PC-9 (cell line): ENCODE results near the gene CIAO3.

ENCODE experiments used
- CTCF ChIP-seq: fragments of 200-600 bp; sonication (generic); conservative IDR thresholded peaks from 2 replicates; pipeline ENCODE4 v1.6.1; 2017; ENCODE audit warnings: mixed run types, antibody characterized with exemption, mild to moderate bottlenecking, moderate library complexity
- EZH2 ChIP-seq: fragments of 200-600 bp; sonication (generic); IDR thresholded peaks from 2 replicates; pipeline ENCODE4 v1.8.0; 2017; ENCODE audit warnings: antibody characterized with exemption, low read depth

- TF ChIP-seq CTCF, result peak; percentile 81
- TF ChIP-seq EZH2, result no peak
Measured at GRCh38 chr16:785563-786535, 45.1 kb upstream of the CIAO3 start.
